GM18858 (cell line): Measurements from ENCODE around the gene FBN2.
"Not testable (repeated sequence)": the region's sequence is repeated elsewhere in the genome, so short reads cannot be mapped to it uniquely, and the experiment has no call there.

Source experiments
- ATAC-seq: cut with Tn5 transposase; IDR thresholded peaks from one replicate; pipeline ENCODE4 v1.9.1; 2021; ENCODE audit not compliant: unreplicated experiment

FBN2 gene

GRCh38 chr5:128328007-128328406, 210.0 kb downstream of the FBN2 start:
- no peak for ATAC-seq

GRCh38 chr5:128321418-128321817, 216.6 kb downstream of the FBN2 start:
- ATAC-seq: not testable (repeated sequence)

GRCh38 chr5:128318691-128319090, 219.4 kb downstream of the FBN2 start:
- no peak for ATAC-seq

GRCh38 chr5:128317481-128317880, 220.6 kb downstream of the FBN2 start:
- ATAC-seq: no peak

- no peak for ATAC-seq
Measured at GRCh38 chr5:128315671-128316070, 222.4 kb downstream of the FBN2 start.

GRCh38 chr5:128305341-128305740, 232.7 kb downstream of the FBN2 start:
- no peak for ATAC-seq

- no peak for ATAC-seq
Measured at GRCh38 chr5:128304791-128305190, 233.3 kb downstream of the FBN2 start.

- no peak for ATAC-seq
Measured at GRCh38 chr5:128304088-128304487, 234.0 kb downstream of the FBN2 start.

- ATAC-seq: no peak
Measured at GRCh38 chr5:128303593-128303992, 234.5 kb downstream of the FBN2 start.

- ATAC-seq: no peak
Measured at GRCh38 chr5:128300181-128300580, 237.9 kb downstream of the FBN2 start.

- no peak for ATAC-seq
Measured at GRCh38 chr5:128290152-128290858, 247.7 kb downstream of the FBN2 start.

GRCh38 chr5:128287740-128288139, 250.3 kb downstream of the FBN2 start:
- no peak for ATAC-seq

GRCh38 chr5:128284236-128284635, 253.8 kb downstream of the FBN2 start:
- ATAC-seq: no peak

- no peak for ATAC-seq
Measured at GRCh38 chr5:128279345-128279744, 258.7 kb downstream of the FBN2 start.

GRCh38 chr5:128276537-128277216, 261.4 kb downstream of the FBN2 start:
- ATAC-seq: no peak

GRCh38 chr5:128274441-128274840, 263.6 kb downstream of the FBN2 start:
- ATAC-seq: no peak

GRCh38 chr5:128273736-128274135, 264.3 kb downstream of the FBN2 start:
- no peak for ATAC-seq

- no peak for ATAC-seq
Measured at GRCh38 chr5:128271859-128272464, 266.1 kb downstream of the FBN2 start.

GRCh38 chr5:128271071-128271470, 267.0 kb downstream of the FBN2 start:
- ATAC-seq: no peak

GRCh38 chr5:128264564-128265360, 273.3 kb downstream of the FBN2 start:
- no peak for ATAC-seq

GRCh38 chr5:128263357-128263756, 274.7 kb downstream of the FBN2 start:
- ATAC-seq: no peak
